Tibial artery (tissue), 4 donors: ENCODE data around the gene SPNS1.
A peak's percentile ranks its signal among the peaks of the same experiment; 100 is the strongest.
"Not testable (repeated sequence)": the region's sequence is repeated elsewhere in the genome, so short reads cannot be mapped to it uniquely, and the experiment has no call there.

ENCODE experiments used
- DNase-seq, 2 donors: peaks; one replicate each; pipeline ENCODE4 v3.0.0-alpha.2; 2019
- H3K27ac ChIP-seq, 2 donors: fragments of 200-600 bp; sonication (generic) in 1 of 2; 1 replicate in 1 of 2; 2 replicates in 1 of 2; pipeline ENCODE4 v1.5.1; 2018 to 2019; ENCODE audit warnings: mild to moderate bottlenecking in 1 of 2
- H3K27me3 ChIP-seq, 2 donors: fragments of 200-600 bp; sonication (generic) in 1 of 2; one replicate each; pipeline versions ENCODE4 v1.5.1 to v1.6.0; 2016 to 2019
- H3K36me3 ChIP-seq, 3 donors: fragments of 200-600 bp; sonication (generic) in 2 of 3; one replicate each; pipeline ENCODE4 v1.5.1; 2016 to 2019; ENCODE audit warnings: mild to moderate bottlenecking in 2 of 3
- H3K4me1 ChIP-seq, 4 donors: fragments of 200-600 bp; sonication (generic) in 2 of 4; 1 replicate in 3 of 4; 2 replicates in 1 of 4; pipeline ENCODE4 v1.5.1; 2016 to 2019
- H3K4me3 ChIP-seq, 2 donors: fragments of 200-600 bp; sonication (generic) in 1 of 2; 1 replicate in 1 of 2; 2 replicates in 1 of 2; pipeline ENCODE4 v1.5.1; 2018 to 2019; ENCODE audit warnings: mild to moderate bottlenecking in 2 of 2
- H3K9me3 ChIP-seq, 3 donors: fragments of 200-600 bp; sonication (generic) in 1 of 3; one replicate each; pipeline ENCODE4 v1.5.1; 2016 to 2019
- intact Hi-C: fragments of 100-400 bp; cut with DNase I; formaldehyde crosslinking; loops from one replicate; pipeline ENCODE4 v1.15.0; 2023; ENCODE audit warnings: low total_unique reads
- TF ChIP-seq, protein P1 (sequence below), 2 experiments: fragments of 200-600 bp in 1 of 2; fragments of 450-650 bp in 1 of 2; IDR thresholded peaks; one replicate each; pipeline ENCODE4 v1.5.1; 2017 to 2019; ENCODE audit warnings: antibody characterized with exemption in 2 of 2, mild to moderate bottlenecking in 1 of 2, moderate library complexity in 1 of 2

The SPNS1 gene

GRCh38 chr16:28974437-28975157 lies at the start of gene SPNS1:
Gene SPNS1 (plus strand): TSS chr16:28974778. CDS start chr16:28975152, 374 bp downstream.
- H3K36me3 ChIP-seq, result peaks cover 6 to 24% (median 19%) of the 10 kb centered on the region in 3 donors
- intact Hi-C loops, result loop anchor here (10.0 kb wide), 1 partner anchor 60 kb away; no protein-coding TSS in a partner anchor
- H3K27me3 ChIP-seq, result no peaks in the 10 kb centered on the region
- peak within 1 kb of the TSS; percentile 76 to 84 for H3K4me3 ChIP-seq
- TF ChIP-seq, protein P1, sequence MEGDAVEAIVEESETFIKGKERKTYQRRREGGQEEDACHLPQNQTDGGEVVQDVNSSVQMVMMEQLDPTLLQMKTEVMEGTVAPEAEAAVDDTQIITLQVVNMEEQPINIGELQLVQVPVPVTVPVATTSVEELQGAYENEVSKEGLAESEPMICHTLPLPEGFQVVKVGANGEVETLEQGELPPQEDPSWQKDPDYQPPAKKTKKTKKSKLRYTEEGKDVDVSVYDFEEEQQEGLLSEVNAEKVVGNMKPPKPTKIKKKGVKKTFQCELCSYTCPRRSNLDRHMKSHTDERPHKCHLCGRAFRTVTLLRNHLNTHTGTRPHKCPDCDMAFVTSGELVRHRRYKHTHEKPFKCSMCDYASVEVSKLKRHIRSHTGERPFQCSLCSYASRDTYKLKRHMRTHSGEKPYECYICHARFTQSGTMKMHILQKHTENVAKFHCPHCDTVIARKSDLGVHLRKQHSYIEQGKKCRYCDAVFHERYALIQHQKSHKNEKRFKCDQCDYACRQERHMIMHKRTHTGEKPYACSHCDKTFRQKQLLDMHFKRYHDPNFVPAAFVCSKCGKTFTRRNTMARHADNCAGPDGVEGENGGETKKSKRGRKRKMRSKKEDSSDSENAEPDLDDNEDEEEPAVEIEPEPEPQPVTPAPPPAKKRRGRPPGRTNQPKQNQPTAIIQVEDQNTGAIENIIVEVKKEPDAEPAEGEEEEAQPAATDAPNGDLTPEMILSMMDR (IDR thresholded peaks at IDR 0.05), result peak in 1 of 2 experiments; percentile 27
- H3K4me1 ChIP-seq, result peaks cover 0 to 21% (median 18%) of the 10 kb centered on the region in 4 donors
- peak; percentile 97 to 98 for DNase-seq
- peak within 1 kb of the TSS; percentile 83 to 87 for H3K27ac ChIP-seq
- no peaks in the 10 kb centered on the region for H3K9me3 ChIP-seq

- Histone ChIP-seq H3K27ac (peak overlapping the region; percentile 93 to 98), H3K36me3 (no peaks in the 10 kb centered on the region), H3K4me3 (peak overlapping the region; percentile 68 to 86), H3K27me3 (no peaks in the 10 kb centered on the region), H3K4me1 (peaks cover 0 to 12% (median 8%) of the 10 kb centered on the region in 4 donors), H3K9me3 (no peaks in the 10 kb centered on the region)
- TF ChIP-seq, protein P1 (IDR thresholded peaks at IDR 0.05), result no peak
- DNase-seq, result peak; percentile 68 to 85
- intact Hi-C loops, result loop anchor here (2.0 kb wide), 1 partner anchor 79 kb away; the partner anchor contains the start of gene TUFM
Observed at GRCh38 chr16:28925386-28926228, 49.0 kb upstream of the SPNS1 start.

DNA sequence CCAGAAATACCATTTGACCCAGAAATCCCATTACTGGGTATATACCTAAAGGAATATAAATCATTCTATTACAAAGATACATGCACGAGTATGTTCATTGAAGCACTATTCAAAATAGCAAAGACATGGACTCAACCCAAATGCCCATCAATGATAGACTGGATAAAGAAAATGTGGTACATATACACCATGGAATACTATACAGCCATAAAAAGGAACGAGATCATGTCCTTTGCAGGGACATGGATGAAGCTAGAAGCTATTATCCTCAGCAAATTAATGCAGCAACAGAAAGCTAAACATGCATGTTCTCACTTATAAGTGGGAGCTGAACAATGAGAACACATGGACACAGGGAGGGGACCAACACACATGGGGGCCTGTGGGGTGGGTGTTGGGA lies 48.3 kb upstream of the SPNS1 start:
- Histone ChIP-seq H3K4me1 (peaks cover 0 to 12% (median 8%) of the 10 kb centered on the region in 4 donors), H3K27ac (peak overlapping the region in 1 of 2 donors; percentile 98), H3K4me3 (peak overlapping the region in 1 of 2 donors; percentile 86)
- H3K36me3 ChIP-seq, H3K27me3 ChIP-seq, intact Hi-C loops, H3K9me3 ChIP-seq, DNase-seq: not testable (repeated sequence)

- intact Hi-C loops, result no loop called here
- TF ChIP-seq, protein P1 (IDR thresholded peaks at IDR 0.05), result no peak
- Histone ChIP-seq H3K27me3 (no peaks in the 10 kb centered on the region), H3K4me1 (peaks cover 0 to 12% (median 8%) of the 10 kb centered on the region in 4 donors), H3K27ac (no peak overlapping the region), H3K36me3 (no peaks in the 10 kb centered on the region), H3K4me3 (no peak overlapping the region), H3K9me3 (no peaks in the 10 kb centered on the region)
- no peak for DNase-seq
Observed at GRCh38 chr16:28927815-28928214, 46.8 kb upstream of the SPNS1 start.

DNA sequence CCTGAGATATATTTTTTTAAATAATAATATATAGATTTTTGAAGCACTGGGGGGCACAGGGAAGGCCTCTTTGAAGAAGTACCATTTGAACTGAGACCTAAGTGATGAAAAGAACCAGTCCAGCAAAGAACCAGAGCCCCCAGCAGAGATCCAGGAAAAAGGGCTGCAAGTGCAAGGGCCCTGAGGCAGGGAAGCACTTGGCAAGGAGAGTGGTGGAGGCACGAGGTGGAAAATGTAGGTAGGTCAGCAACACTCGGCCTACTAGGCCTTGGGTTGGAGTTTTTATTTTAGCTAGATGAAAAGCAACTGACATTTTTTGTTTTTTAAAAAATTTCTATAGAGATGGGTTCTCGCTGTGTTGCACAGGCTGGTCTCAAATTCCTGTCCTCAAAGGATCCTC lies 44.4 kb upstream of the SPNS1 start:
- TF ChIP-seq, protein P1 (IDR thresholded peaks at IDR 0.05), result no peak
- H3K4me3 ChIP-seq, result no peak overlapping the region

More for the DNA sequence above, 44.4 kb upstream of the SPNS1 start:
- intact Hi-C loops, result no loop called here
- Histone ChIP-seq H3K9me3 (no peaks in the 10 kb centered on the region), H3K27me3 (no peaks in the 10 kb centered on the region), H3K36me3 (no peaks in the 10 kb centered on the region), H3K27ac (no peak overlapping the region), H3K4me1 (peaks cover 0 to 5% (median 2%) of the 10 kb centered on the region in 4 donors)
- no peak for DNase-seq
